GM23248 (cell line): Measurements from ENCODE around the gene NDP.

Experiments
- EZH2 ChIP-seq: fragments of 200-600 bp; sonication (generic); IDR thresholded peaks from 2 replicates; pipeline ENCODE4 v1.6.1; 2018; ENCODE audit warnings: antibody characterized with exemption, mild to moderate bottlenecking; ENCODE audit not compliant: insufficient read depth, poor library complexity, severe bottlenecking
- EZH2phosphoT487 ChIP-seq: fragments of 200-600 bp; sonication (generic); IDR thresholded peaks from 2 replicates; pipeline ENCODE4 v1.6.1; 2018; ENCODE audit warnings: antibody characterized with exemption, moderate library complexity, mild to moderate bottlenecking, low read depth; ENCODE audit not compliant: insufficient read depth

- TF ChIP-seq EZH2 (no peak), EZH2phosphoT487 (no peak)
These were observed 43.7 kb upstream of the NDP start for GRCh38 chrX:44016906-44017305.
